HepG2 (cell line): ENCODE results near the gene PATZ1. TPM values are rescaled to one million over a fixed set of nuclear protein-coding genes. Genes with fewer than 3 reads are reported as not detected.

ENCODE experiments used
- HBP1 ChIP-seq: IDR thresholded peaks from 2 replicates; pipeline ENCODE4 v1.6.1; 2016; ENCODE audit warnings: low read depth, control low read depth
- HDAC6 ChIP-seq: fragments of 200-600 bp; sonication (generic); IDR thresholded peaks from 2 replicates; pipeline ENCODE4 v1.7.0; 2017; ENCODE audit warnings: mild to moderate bottlenecking, antibody characterized with exemption, low read length, low read depth
- MIER2 ChIP-seq: IDR thresholded peaks from 2 replicates; pipeline ENCODE4 v1.6.1; 2016; ENCODE audit warnings: missing biosample characterization, missing genetic modification reagents
- NR2F6 ChIP-seq, 2 experiments: IDR thresholded peaks; 2 replicates each; pipeline ENCODE4 v1.6.1; 2016; ENCODE audit warnings: antibody characterized with exemption in 1 of 2, mild to moderate bottlenecking in 1 of 2
- PRDM10 ChIP-seq: sonication (generic); formaldehyde crosslinking; IDR thresholded peaks from 2 replicates; pipeline ENCODE4 v1.4.0; 2020; ENCODE audit warnings: low read depth, missing genetic modification reagents
- RERE ChIP-seq: IDR thresholded peaks from 2 replicates; pipeline ENCODE4 v1.6.1; 2016; ENCODE audit warnings: low read depth, missing genetic modification reagents, missing compliant biosample characterization
- SAFB2 ChIP-seq: sonication (generic); formaldehyde crosslinking; IDR thresholded peaks from 2 replicates; pipeline ENCODE4 v1.5.1; 2020; ENCODE audit warnings: missing genetic modification reagents, low read depth, mild to moderate bottlenecking, borderline replicate concordance
- SRF ChIP-seq: IDR thresholded peaks from 2 replicates; pipeline ENCODE4 v1.6.1; 2011; ENCODE audit warnings: mild to moderate bottlenecking, low read depth, low read length, moderate library complexity
- TARDBP ChIP-seq: sonication (generic); formaldehyde crosslinking; IDR thresholded peaks from 2 replicates; pipeline ENCODE4 v1.8.0; 2022; ENCODE audit warnings: mild to moderate bottlenecking, missing genetic modification reagents
- ZBTB25 ChIP-seq: IDR thresholded peaks from 2 replicates; pipeline ENCODE4 v1.6.1; 2018; ENCODE audit warnings: missing genetic modification reagents
- polyA plus RNA-seq, 8 experiments: library from polyadenylated mRNA; depleted of rRNA in 3 of 8; stranded (reverse) in 7 of 8; unstranded in 1 of 8; fragments of >200 nt; fragmentation: Illumina TruSeq in 4 of 8; extraction: Trizol in 4 of 8; gene quantifications; 2 replicates each; pipeline versions ENCODE4 v1.2.1 to v1.2.3, GENCODE V29; 2011 to 2016; ENCODE audit warnings: low read depth in 4 of 8, missing spikeins in 1 of 8, mixed read lengths in 1 of 8; ENCODE audit not compliant: insufficient read depth in 1 of 8
- total RNA-seq, 5 experiments: library from RNA; depleted of rRNA; stranded (reverse); fragments of >200 nt; fragmentation: Illumina TruSeq; extraction: Trizol; gene quantifications; 2 replicates each; pipeline ENCODE4 v1.2.3, GENCODE V29; 2016; ENCODE audit warnings: low read depth in 1 of 5

The PATZ1 gene
- total and polyA plus RNA-seq, 2 of the 13 experiments (the other 11 are each of a cell fraction or from before 2014, with no cell fraction given), result 24.9 to 30.5 TPM

- TF ChIP-seq RERE (CRISPR knock-in tag) (no peak), MIER2 (CRISPR knock-in tag) (no peak), ZBTB25 (no peak), SAFB2 (CRISPR knock-in tag) (no peak), HBP1 (no peak), TARDBP (CRISPR knock-in tag) (no peak), NR2F6 (IDR thresholded peaks at IDR 0.05) (no peak), NR2F6 (CRISPR knock-in tag; IDR thresholded peaks at IDR 0.05) (no peak), HDAC6 (no peak), PRDM10 (CRISPR knock-in tag) (no peak), SRF (no peak)
These were observed 38.0 kb downstream of the PATZ1 start (continued) for GRCh38 chr22:31308181-31308580.
